Measurements from ENCODE around the gene LNX2. TPM values are rescaled to one million over a fixed set of nuclear protein-coding genes. Genes with fewer than 3 reads are reported as not detected.

The LNX2 gene
- total and polyA plus RNA-seq, 2 donors from 2014 or later, result 5.6 to 13.8 TPM

DNA sequence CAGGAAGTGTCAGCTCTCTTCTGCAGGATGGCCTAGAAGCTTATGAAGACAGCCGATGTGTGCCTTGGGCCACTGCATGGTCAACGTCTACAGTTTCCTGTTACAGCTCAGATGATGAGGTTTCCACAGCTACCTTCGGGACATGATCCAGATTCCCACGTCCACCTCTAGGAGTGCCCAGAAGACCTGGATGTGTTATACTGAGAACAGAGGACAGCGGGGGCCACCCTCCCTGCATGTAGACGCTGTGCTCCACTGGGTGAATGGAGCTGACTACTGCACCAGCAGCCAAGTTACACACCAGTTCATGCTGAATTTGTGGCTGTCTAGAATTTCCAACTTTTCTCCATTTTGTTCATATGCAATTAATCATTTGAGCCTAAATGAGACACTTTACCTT is 91.4 kb downstream of the LNX2 start:
- Histone ChIP-seq H3K9ac (ENCODE audit: low read length in 3 of 3) (no peak overlapping the region), H3K4me3 (ENCODE audit: low read length in 3 of 3) (no peak overlapping the region), H3K27me3 (ENCODE audit: control insufficient read depth, insufficient read depth, low read length) (no peaks in the 10 kb centered on the region), H3K4me1 (ENCODE audit: control insufficient read depth in 2 of 3, insufficient read depth in 2 of 3, low read depth in 1 of 3, low read length in 3 of 3) (peaks cover 0 to 3% (median 0%) of the 10 kb centered on the region in 3 donors), H3K36me3 (ENCODE audit: control insufficient read depth in 2 of 3, insufficient read depth in 3 of 3, low read length in 3 of 3) (no peaks in the 10 kb centered on the region), H3K27ac (ENCODE audit: low read depth in 2 of 2, low read length in 2 of 2) (no peak overlapping the region), H3K9me3 (ENCODE audit: control insufficient read depth in 2 of 3, insufficient read depth in 1 of 3, low read length in 3 of 3) (no peaks in the 10 kb centered on the region)
- DNase-seq (no peak), FAIRE-seq (no peak)
- TF ChIP-seq, protein P1, sequence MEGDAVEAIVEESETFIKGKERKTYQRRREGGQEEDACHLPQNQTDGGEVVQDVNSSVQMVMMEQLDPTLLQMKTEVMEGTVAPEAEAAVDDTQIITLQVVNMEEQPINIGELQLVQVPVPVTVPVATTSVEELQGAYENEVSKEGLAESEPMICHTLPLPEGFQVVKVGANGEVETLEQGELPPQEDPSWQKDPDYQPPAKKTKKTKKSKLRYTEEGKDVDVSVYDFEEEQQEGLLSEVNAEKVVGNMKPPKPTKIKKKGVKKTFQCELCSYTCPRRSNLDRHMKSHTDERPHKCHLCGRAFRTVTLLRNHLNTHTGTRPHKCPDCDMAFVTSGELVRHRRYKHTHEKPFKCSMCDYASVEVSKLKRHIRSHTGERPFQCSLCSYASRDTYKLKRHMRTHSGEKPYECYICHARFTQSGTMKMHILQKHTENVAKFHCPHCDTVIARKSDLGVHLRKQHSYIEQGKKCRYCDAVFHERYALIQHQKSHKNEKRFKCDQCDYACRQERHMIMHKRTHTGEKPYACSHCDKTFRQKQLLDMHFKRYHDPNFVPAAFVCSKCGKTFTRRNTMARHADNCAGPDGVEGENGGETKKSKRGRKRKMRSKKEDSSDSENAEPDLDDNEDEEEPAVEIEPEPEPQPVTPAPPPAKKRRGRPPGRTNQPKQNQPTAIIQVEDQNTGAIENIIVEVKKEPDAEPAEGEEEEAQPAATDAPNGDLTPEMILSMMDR (IDR thresholded peaks at IDR 0.05; ENCODE audit: borderline replicate concordance, extremely low read depth, insufficient read depth), result no peak
- intact Hi-C loops (cut with DNase I), result loop anchor here (10.0 kb wide), 1 partner anchor 296 kb away; no protein-coding TSS in a partner anchor

DNA sequence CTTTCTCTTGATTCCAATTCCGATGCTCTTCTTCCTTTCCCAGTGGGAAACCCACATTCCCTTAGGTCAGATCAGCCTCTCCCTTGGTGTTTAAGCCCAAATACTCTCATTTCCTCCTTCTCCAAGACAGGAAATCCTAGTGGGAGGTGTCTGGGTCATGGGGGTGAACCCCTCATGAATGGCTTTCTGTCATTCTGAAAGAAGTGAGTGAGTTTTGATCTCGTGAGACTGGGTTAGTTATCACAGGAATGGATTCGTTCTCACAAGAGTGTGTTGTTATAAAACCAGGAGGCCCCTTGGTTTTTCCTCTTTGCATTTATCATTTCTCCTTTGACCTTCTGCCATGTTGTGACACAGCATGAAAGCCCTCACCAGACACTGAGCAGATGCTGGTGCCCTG is 93.8 kb downstream of the LNX2 start:
- no peak for FAIRE-seq
- H3K4me1 ChIP-seq (ENCODE audit: control insufficient read depth in 2 of 3, insufficient read depth in 2 of 3, low read depth in 1 of 3, low read length in 3 of 3), result no peaks in the 10 kb centered on the region
- H3K9ac ChIP-seq (ENCODE audit: low read length in 3 of 3), result no peak overlapping the region
- intact Hi-C loops (cut with DNase I), result loop anchor here (10.0 kb wide), 1 partner anchor 298 kb away; no protein-coding TSS in a partner anchor
- H3K27ac ChIP-seq (ENCODE audit: low read depth in 2 of 2, low read length in 2 of 2), result no peak overlapping the region
- TF ChIP-seq, protein P1 (IDR thresholded peaks at IDR 0.05; ENCODE audit: borderline replicate concordance, extremely low read depth, insufficient read depth), result no peak
- no peaks in the 10 kb centered on the region for H3K9me3 ChIP-seq (ENCODE audit: control insufficient read depth in 2 of 3, insufficient read depth in 1 of 3, low read length in 3 of 3)
- H3K4me3 ChIP-seq (ENCODE audit: low read length in 3 of 3), result no peak overlapping the region
- no peaks in the 10 kb centered on the region for H3K27me3 ChIP-seq (ENCODE audit: control insufficient read depth, insufficient read depth, low read length)
- no peak for DNase-seq
- no peaks in the 10 kb centered on the region for H3K36me3 ChIP-seq (ENCODE audit: control insufficient read depth in 2 of 3, insufficient read depth in 3 of 3, low read length in 3 of 3)

DNA sequence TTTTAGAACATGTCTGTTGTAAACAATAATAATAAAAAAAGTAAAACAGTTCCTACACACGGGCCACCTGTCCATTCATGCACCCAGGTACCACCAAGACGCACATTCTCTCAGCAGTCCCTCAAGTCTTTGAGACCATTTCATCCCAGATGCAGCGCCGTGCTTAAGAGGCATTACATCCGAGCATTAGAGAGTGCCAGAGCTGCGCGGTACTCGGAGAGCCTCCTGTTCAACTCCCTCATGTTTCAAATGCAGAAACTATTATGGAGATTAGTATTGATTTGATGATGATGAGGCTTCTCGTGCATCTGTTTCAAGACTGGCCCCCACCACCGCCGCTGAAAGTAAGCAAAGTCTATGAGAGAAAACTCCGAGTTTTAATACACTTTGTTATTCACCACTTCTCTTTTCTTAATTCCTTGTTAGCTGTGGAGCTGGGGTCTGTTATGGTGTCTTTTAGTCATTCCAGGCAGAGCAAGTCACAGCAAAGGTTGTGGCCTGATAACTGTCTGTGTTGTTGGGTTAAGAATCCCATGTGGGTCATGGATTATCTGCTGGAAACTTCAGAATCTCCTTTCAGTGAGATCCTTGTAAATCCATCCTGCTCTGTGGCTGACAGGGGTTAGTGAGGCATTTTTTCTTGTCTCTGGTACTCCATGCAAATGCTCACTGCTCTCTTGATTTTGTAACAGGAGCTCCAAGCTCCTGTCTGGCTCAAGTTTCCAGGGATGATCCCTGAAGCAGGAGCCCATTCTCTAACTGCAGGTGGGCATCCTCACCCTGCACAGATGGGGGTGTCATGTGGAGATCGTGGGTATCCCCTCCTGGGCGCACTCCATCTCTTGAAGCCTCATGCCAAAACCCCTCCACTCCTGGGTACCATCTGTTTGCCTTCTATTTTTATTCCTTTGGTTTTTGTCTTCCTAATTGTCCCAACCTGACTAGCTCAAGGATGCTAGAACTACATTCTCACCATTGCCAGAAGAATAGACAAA is 95.1 kb downstream of the LNX2 start:
- intact Hi-C loops (cut with DNase I), result loop anchor here (10.0 kb wide), 1 partner anchor 300 kb away; no protein-coding TSS in a partner anchor

More for the DNA sequence above, 95.1 kb downstream of the LNX2 start:
- TF ChIP-seq, protein P1 (IDR thresholded peaks at IDR 0.05; ENCODE audit: borderline replicate concordance, extremely low read depth, insufficient read depth), result no peak
- H3K4me1 ChIP-seq (ENCODE audit: control insufficient read depth in 2 of 3, insufficient read depth in 2 of 3, low read depth in 1 of 3, low read length in 3 of 3), result no peaks in the 10 kb centered on the region
- H3K27ac ChIP-seq (ENCODE audit: low read depth in 2 of 2, low read length in 2 of 2), result no peak overlapping the region
- DNase-seq (peak in 2 of 5 donors; percentile 33 to 37), FAIRE-seq (no peak)
- no peaks in the 10 kb centered on the region for H3K27me3 ChIP-seq (ENCODE audit: control insufficient read depth, insufficient read depth, low read length)
- H3K9ac ChIP-seq (ENCODE audit: low read length in 3 of 3), result no peak overlapping the region
- H3K9me3 ChIP-seq (ENCODE audit: control insufficient read depth in 2 of 3, insufficient read depth in 1 of 3, low read length in 3 of 3), result no peaks in the 10 kb centered on the region
- no peaks in the 10 kb centered on the region for H3K36me3 ChIP-seq (ENCODE audit: control insufficient read depth in 2 of 3, insufficient read depth in 3 of 3, low read length in 3 of 3)
- H3K4me3 ChIP-seq (ENCODE audit: low read length in 3 of 3), result no peak overlapping the region

Measured in kidney (tissue), 14 donors.